Measurements from ENCODE around the gene NPW. TPM values are rescaled to one million over a fixed set of nuclear protein-coding genes. Genes with fewer than 3 reads are reported as not detected.

The NPW gene
- total RNA-seq, 4 donors from 2014 or later = not detected

DNA sequence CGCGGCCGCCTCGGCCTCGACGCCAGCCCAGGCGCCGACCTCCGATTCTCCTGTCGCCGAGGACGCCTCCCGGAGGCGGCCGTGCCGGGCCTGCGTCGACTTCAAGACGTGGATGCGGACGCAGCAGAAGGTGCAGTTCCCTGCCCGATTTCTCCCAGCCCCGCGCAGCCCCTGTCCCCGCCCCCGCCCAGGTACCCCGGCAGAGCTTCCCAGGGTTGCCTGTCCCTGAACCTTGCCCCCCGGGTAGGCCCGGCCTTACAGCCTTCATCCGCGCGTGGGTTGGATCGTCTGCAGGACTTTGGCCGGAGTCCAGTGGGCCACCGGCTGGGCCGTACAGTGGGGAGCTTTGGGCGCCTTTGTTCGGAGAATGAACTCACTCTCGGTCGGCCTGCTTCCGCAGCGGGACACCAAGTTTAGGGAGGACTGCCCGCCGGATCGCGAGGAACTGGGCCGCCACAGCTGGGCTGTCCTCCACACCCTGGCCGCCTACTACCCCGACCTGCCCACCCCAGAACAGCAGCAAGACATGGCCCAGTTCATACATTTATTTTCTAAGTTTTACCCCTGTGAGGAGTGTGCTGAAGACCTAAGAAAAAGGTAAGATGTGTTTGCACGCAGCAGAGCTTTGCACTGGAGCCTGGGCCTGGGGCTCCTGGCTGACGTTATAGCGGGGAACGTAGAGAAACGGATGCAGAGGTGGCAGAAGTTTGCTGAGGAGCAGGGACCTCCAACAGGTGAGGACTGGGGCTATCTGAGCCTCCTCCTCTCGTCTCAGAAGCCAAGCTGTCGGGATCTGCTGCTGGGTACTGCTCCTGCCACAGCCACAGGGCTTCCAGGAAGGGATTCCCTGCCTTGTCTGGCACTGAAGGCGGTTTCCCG is 35.0 kb upstream of the NPW start:
- H3K27ac ChIP-seq (replicated peaks in 1 of 4) = peak overlapping the region; percentile 70 to 81 (median 80)

DNA sequence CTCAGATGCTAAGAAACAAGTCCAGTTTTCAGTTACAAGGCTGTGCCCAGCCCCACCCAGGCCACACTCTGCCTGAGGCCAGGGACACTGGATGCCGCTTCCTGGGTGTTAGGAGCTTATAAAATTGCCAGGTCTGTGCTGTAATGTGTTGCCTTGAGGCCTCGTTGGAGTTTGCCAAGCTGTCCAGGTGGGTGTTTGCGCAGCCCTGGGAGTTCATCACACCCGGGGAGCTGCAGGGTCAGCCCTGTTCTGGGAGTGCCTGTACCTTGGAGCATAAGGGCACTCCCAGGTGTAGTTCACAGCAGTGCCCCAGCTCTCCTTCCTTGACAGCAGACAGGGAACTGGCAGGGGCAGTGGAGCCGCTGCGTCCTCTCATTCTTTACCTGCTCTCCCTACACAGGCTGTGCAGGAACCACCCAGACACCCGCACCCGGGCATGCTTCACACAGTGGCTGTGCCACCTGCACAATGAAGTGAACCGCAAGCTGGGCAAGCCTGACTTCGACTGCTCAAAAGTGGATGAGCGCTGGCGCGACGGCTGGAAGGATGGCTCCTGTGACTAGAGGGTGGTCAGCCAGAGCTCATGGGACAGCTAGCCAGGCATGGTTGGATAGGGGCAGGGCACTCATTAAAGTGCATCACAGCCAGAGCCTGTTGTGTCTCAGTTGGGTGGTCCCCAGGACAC is 34.0 kb upstream of the NPW start:
- Histone ChIP-seq H3K36me3 (peaks cover 11 to 30% (median 23%) of the 10 kb centered on the region in 4 donors), H3K9me3 (no peaks in the 10 kb centered on the region), H3K27me3 (peaks cover 3 to 49% (median 33%) of the 10 kb centered on the region in 4 donors), H3K4me1 (peaks cover 27 to 52% (median 44%) of the 10 kb centered on the region in 4 donors), H3K4me3 (peak overlapping the region in 2 of 4 donors; percentile 93 to 96), H3K27ac (replicated peaks in 1 of 4) (no peak overlapping the region)
- no peak for DNase-seq (ENCODE audit: extremely low spot score)
- TF ChIP-seq EP300 (IDR thresholded peaks at IDR 0.05) (no peak), POLR2AphosphoS5 (IDR thresholded peaks at IDR 0.05) (no peak), POLR2A (IDR thresholded peaks at IDR 0.05; ENCODE audit: low read depth) (no peak)
- TF ChIP-seq, protein P1, sequence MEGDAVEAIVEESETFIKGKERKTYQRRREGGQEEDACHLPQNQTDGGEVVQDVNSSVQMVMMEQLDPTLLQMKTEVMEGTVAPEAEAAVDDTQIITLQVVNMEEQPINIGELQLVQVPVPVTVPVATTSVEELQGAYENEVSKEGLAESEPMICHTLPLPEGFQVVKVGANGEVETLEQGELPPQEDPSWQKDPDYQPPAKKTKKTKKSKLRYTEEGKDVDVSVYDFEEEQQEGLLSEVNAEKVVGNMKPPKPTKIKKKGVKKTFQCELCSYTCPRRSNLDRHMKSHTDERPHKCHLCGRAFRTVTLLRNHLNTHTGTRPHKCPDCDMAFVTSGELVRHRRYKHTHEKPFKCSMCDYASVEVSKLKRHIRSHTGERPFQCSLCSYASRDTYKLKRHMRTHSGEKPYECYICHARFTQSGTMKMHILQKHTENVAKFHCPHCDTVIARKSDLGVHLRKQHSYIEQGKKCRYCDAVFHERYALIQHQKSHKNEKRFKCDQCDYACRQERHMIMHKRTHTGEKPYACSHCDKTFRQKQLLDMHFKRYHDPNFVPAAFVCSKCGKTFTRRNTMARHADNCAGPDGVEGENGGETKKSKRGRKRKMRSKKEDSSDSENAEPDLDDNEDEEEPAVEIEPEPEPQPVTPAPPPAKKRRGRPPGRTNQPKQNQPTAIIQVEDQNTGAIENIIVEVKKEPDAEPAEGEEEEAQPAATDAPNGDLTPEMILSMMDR (IDR thresholded peaks at IDR 0.05) = no peak
- WGBS = 97% methylated on average over 10 of the region's 14 CpGs
- intact Hi-C loops (cut with DNase I) = no loop called here

More for the DNA sequence above, 35.0 kb upstream of the NPW start:
- Histone ChIP-seq H3K9me3 (no peaks in the 10 kb centered on the region), H3K36me3 (peaks cover 11 to 30% (median 23%) of the 10 kb centered on the region in 4 donors), H3K4me3 (peak overlapping the region; percentile 75 to 96 (median 85)), H3K4me1 (peaks cover 31 to 52% (median 44%) of the 10 kb centered on the region in 4 donors), H3K27me3 (peaks cover 3 to 49% (median 36%) of the 10 kb centered on the region in 4 donors)
- no peak for DNase-seq (ENCODE audit: extremely low spot score)
- intact Hi-C loops (cut with DNase I) = no loop called here
- TF ChIP-seq, protein P1 (IDR thresholded peaks at IDR 0.05) = no peak
- no peak for TF ChIP-seq EP300 (IDR thresholded peaks at IDR 0.05)
- peak; percentile 27 for TF ChIP-seq POLR2A (IDR thresholded peaks at IDR 0.05; ENCODE audit: low read depth)
- WGBS = 29% methylated on average over 22 of the region's 58 CpGs

DNA sequence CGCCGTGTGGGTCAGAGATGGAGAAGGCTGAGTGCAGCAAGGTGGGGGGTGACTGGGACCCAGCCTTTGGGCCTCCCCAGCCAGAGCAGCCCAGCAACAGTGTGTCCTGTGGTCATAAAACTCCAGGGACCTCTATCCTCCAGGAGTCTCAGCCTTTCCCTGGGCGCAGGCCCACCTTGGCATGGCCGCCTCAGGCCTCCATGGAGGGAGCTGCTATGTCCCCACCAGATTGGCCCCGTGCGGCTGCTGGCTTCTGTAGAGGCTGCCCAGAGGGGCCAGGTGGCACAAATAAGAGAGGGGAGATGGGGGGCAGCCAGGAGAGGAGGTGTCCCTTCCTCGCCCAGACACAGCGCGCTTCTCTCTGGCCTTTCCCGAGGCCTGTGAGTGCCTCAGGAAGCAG is 32.4 kb upstream of the NPW start:
- H3K4me3 ChIP-seq = no peak overlapping the region
- no peak overlapping the region for H3K27ac ChIP-seq (replicated peaks in 1 of 4)
- H3K27me3 ChIP-seq = peaks cover 3 to 49% (median 32%) of the 10 kb centered on the region in 4 donors
- intact Hi-C loops (cut with DNase I) = no loop called here
- no peaks in the 10 kb centered on the region for H3K9me3 ChIP-seq
- 75% methylated on average over 6 of the region's 10 CpGs for whole genome bisulfite sequencing
- TF ChIP-seq POLR2A (IDR thresholded peaks at IDR 0.05; ENCODE audit: low read depth) = no peak
- TF ChIP-seq, protein P1 (IDR thresholded peaks at IDR 0.05) = no peak
- TF ChIP-seq EP300 (IDR thresholded peaks at IDR 0.05) = no peak
- no peak for TF ChIP-seq POLR2AphosphoS5 (IDR thresholded peaks at IDR 0.05)
- H3K4me1 ChIP-seq = peaks cover 42 to 64% (median 58%) of the 10 kb centered on the region in 4 donors
- no peak for DNase-seq (ENCODE audit: extremely low spot score)
- peaks cover 11 to 30% (median 23%) of the 10 kb centered on the region in 4 donors for H3K36me3 ChIP-seq

DNA sequence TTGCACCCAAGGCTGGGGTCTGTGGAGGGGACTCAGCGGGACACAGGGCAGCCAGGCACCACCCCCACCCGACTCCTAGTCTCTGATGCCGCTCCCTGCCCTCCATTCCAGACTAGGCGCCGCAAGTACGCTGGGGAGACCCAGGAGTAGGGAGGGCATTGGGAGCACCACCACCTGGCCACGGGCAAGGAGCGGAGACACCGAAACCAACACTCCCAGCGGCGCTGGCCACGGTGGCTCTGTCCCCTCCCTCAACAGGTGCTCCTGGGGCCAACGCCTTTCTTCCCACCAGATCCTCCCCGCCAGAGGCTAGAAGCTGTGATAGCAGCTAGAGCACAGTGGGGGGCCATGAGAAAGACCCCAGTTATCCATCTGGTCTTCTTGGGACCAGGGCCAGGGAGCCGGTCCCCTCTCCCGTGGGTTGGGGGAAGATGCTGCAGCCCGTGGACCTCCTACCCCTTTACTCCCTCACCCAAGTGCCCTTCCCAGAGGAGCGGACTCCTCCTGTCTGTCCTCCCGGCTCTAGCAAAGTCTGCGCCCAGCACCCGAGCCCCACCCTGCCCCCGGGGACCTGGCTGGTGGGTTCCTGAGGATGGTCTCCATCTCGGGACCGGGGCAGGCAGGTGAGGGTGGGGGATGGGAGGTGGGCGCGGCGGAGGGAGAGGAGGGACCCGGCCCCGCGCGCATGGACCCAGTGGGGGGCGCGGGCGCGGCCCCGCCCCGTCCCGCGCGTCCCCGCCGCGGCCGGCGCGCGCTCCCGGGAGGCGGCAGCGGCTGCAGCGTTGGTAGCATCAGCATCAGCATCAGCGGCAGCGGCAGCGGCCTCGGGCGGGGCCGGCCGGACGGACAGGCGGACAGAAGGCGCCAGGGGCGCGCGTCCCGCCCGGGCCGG is 30.1 kb upstream of the NPW start, which contains the start of gene SYNGR3:
SYNGR3 (plus strand) TSS at position 762 of the 892 bp plus-strand sequence. CDS start 133 bp downstream, outside the sequence.
- DNase-seq (ENCODE audit: extremely low spot score) = no peak
- intact Hi-C loops (cut with DNase I) = no loop called here
- no peak within 1 kb of the TSS for H3K27ac ChIP-seq (replicated peaks in 1 of 4)
- TF ChIP-seq POLR2A (IDR thresholded peaks at IDR 0.05; ENCODE audit: low read depth) (no peak), EP300 (IDR thresholded peaks at IDR 0.05) (no peak), POLR2AphosphoS5 (IDR thresholded peaks at IDR 0.05) (no peak)
- TF ChIP-seq, protein P1 (IDR thresholded peaks at IDR 0.05) = no peak
- H3K36me3 ChIP-seq = peaks cover 11 to 30% (median 23%) of the 10 kb centered on the region in 4 donors
- H3K4me3 ChIP-seq = peak within 1 kb of the TSS; percentile 5 to 51 (median 22)
- WGBS = 17% methylated on average over 2 of the region's 67 CpGs
- H3K4me1 ChIP-seq = peaks cover 38 to 60% (median 53%) of the 10 kb centered on the region in 4 donors
- H3K9me3 ChIP-seq = no peaks in the 10 kb centered on the region
- H3K27me3 ChIP-seq = peaks cover 3 to 48% (median 32%) of the 10 kb centered on the region in 4 donors

All from esophagus muscularis mucosa (tissue), 4 donors.